Brain microvascular endothelial cell (primary cell): ENCODE data around the gene NTN1.

Experiments used
- DNase-seq: peaks from one replicate; pipeline ENCODE4 v3.0.0-alpha.2; 2020
- H3K27ac ChIP-seq: fragments of 250-450 bp; sonication (Bioruptor Pico); 2 replicates; pipeline ENCODE4 v1.5.1; 2020; ENCODE audit warnings: mild to moderate bottlenecking, moderate library complexity
- H3K27me3 ChIP-seq: fragments of 250-450 bp; sonication (Bioruptor Pico); replicated peaks from 2 replicates; pipeline ENCODE4 v1.5.1; 2020; ENCODE audit warnings: mild to moderate bottlenecking
- H3K36me3 ChIP-seq: fragments of 250-450 bp; sonication (Bioruptor Pico); replicated peaks from 2 replicates; pipeline ENCODE4 v1.5.1; 2020; ENCODE audit warnings: mild to moderate bottlenecking
- H3K4me3 ChIP-seq: 2 replicates; pipeline ENCODE4 v1.5.1; 2011; ENCODE audit warnings: low read depth, mild to moderate bottlenecking, control low read depth, low read length, moderate library complexity
- in situ Hi-C: cut with HindIII; loops from 2 replicates; pipeline ENCODE4 v1.10.0; 2017; ENCODE audit warnings: low sequenced_read_pairs, low pct_ligation_motif_present
- TF ChIP-seq, protein P1 (sequence below): IDR thresholded peaks from 2 replicates; pipeline ENCODE4 v1.5.1; 2011; ENCODE audit warnings: low read depth, mild to moderate bottlenecking, moderate library complexity, low read length, control low read depth, inconsistent platforms; ENCODE audit errors: missing control alignments

The NTN1 gene

DNA sequence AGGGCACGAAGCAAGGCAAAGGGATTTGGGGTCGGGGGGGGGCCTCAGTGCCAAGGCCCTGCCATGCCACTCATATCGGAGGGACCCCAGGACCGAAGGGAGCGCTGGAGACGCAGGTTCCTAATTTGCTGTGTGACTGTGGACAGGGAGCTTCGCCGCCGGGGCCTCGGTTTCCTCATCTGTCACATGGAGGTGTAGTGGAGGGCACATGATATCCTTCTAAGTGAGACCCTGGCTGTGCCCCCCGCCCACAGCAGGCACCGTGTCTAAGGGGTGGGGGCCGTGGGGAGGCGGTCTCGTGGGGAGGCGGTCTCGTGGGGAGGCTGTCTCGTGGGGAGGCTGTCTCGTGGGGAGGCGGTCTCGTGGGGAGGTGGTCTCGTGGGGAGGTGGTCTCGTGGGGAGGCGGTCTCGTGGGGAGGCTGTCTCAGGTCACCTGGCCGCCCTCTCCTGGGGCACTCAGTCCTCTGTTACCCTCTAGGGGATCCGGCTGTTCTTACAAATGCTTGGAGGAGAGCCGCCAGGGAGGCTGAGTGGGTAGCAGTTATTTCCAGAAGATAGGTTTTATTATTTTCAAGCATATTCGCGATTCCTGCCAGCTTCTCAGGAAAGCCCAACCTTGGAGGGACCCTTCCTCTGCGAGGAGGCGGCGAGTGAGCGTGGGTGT, 205.0 kb downstream of the NTN1 start:
- H3K4me3 ChIP-seq = no peak overlapping the region
- H3K36me3 ChIP-seq = no peaks in the 10 kb centered on the region
- H3K27me3 ChIP-seq = peaks cover 6% of the 10 kb centered on the region
- TF ChIP-seq, protein P1, sequence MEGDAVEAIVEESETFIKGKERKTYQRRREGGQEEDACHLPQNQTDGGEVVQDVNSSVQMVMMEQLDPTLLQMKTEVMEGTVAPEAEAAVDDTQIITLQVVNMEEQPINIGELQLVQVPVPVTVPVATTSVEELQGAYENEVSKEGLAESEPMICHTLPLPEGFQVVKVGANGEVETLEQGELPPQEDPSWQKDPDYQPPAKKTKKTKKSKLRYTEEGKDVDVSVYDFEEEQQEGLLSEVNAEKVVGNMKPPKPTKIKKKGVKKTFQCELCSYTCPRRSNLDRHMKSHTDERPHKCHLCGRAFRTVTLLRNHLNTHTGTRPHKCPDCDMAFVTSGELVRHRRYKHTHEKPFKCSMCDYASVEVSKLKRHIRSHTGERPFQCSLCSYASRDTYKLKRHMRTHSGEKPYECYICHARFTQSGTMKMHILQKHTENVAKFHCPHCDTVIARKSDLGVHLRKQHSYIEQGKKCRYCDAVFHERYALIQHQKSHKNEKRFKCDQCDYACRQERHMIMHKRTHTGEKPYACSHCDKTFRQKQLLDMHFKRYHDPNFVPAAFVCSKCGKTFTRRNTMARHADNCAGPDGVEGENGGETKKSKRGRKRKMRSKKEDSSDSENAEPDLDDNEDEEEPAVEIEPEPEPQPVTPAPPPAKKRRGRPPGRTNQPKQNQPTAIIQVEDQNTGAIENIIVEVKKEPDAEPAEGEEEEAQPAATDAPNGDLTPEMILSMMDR = no peak
- H3K27ac ChIP-seq = no peak overlapping the region
- no peak for DNase-seq
- in situ Hi-C loops = no loop called here

DNA sequence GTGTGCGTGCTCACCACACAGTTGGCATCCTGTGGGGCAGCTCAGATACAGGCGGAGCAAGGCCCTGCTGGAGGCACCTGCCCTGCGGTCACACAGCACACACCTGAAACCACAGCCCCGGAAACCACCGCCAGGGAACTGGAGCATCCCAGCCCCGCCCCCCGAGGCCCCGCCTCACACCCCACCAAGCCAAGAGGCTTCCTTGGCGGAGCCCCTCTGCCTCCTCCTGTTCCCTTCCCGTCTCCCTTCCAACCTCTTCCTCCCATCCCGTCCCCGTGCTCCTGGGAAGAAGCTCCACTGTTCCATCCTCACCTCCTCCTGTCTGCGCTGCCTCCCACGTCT, 205.5 kb downstream of the NTN1 start:
- Histone ChIP-seq H3K4me3 (no peak overlapping the region), H3K27me3 (peaks cover 6% of the 10 kb centered on the region), H3K27ac (no peak overlapping the region), H3K36me3 (no peaks in the 10 kb centered on the region)
- DNase-seq = no peak
- in situ Hi-C loops = no loop called here
- TF ChIP-seq, protein P1 = no peak

DNA sequence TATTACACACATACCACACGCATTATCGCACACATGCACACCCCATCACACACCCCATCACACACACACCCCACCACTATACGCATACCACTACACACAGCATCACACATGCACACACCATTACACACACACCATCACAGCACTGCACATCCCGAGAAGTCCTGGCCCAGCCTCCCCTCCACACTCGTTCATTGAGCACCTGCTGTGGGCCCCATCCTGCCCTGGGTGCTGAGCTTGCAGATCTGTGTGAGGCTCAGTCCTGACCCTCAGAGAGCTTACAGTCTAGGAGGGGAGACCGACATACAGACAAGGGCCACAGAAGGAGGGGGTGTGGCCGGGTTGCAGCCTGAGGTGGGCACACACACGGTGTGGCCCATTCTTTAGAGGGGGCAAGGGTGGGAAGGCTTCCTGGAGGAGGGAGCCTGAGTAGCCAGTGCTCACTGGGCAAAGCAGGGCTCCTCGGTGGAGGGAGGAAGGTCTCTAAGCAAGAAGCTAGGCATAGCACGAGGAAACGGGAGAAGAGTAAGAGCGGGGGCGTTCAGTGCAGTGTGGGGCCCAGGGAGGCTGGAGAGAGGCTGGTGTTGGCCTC, 206.6 kb downstream of the NTN1 start:
- in situ Hi-C loops = no loop called here
- Histone ChIP-seq H3K27me3 (peaks cover 6% of the 10 kb centered on the region), H3K36me3 (no peaks in the 10 kb centered on the region), H3K27ac (no peak overlapping the region), H3K4me3 (no peak overlapping the region)
- DNase-seq = no peak
- TF ChIP-seq, protein P1 = no peak

DNA sequence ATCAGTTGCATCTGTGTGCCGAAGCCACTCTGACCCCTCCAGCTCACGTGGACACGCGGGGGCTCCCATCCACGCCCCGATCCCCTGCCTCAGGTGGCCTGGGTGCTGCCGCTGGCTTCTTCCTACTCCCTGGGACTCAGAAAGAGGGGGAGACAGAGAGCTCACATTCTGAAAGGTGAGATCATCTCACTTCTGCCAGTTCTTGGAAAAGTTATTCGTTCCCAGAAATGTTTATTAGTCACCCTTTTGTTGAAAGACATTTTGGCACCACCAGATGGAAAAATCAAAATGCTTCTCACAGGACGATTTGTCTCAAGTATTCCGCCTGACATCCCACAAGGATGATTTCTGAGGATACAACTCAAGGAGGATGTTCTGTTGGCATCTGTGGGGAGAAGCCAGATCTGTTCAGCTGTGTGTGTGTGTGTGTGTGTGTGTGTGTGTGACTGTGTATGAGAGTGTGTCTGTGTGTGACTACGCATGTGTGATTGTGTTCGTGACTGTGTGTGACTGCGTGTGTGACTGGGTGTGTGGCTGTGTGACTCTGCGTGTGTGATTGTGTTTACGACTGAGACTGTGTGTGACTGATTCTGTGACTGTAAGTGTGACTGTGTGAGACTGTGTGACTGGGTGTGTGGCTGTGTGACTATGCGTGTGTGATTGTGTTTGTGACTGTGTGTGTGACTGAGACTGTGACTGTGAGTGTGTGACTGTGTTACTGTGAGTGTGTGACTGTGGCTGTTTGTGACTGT, 207.3 kb downstream of the NTN1 start:
- in situ Hi-C loops = no loop called here
- H3K27ac ChIP-seq = no peak overlapping the region
- no peaks in the 10 kb centered on the region for H3K36me3 ChIP-seq
- TF ChIP-seq, protein P1 = no peak
- H3K4me3 ChIP-seq = no peak overlapping the region
- no peak for DNase-seq
- H3K27me3 ChIP-seq = peaks cover 6% of the 10 kb centered on the region

DNA sequence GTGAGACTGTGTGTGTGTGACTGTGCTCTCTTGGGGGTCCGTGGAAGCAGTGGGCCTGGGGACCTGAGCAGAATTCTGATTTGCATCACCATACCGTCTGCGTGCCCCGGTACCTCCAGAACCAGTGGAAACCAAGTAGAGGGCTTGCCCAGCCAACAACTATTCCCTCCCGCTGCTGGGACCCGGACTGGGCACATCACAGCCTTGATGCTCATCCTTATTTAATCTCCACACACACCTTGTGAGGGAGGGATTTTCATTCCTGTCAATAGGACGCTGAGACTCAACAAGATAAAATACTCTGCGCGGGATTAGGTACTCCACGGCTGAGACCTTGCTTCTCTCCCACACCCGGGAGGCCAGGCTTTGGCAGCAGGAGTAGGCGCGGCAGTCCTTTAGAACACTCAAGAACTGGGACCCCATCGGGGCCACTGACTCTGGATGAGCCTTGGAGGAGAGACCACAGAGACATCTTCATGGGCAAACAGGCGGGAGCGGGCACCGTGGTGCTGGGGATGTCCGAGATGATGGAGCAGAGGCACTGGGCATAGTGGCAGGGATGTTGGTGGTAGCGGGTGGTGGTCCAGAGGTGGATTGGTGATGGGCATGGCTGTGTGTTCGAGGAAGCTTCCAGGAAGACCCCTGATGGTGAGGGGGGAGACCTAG, 208.0 kb downstream of the NTN1 start:
- in situ Hi-C loops = no loop called here
- H3K27ac ChIP-seq = no peak overlapping the region
- no peak overlapping the region for H3K4me3 ChIP-seq
- TF ChIP-seq, protein P1 = no peak
- H3K36me3 ChIP-seq = no peaks in the 10 kb centered on the region
- no peak for DNase-seq
- H3K27me3 ChIP-seq = peaks cover 6% of the 10 kb centered on the region
